H9 (cell line): Measurements from ENCODE around the gene DNAI1. TPM values are rescaled to one million over a fixed set of nuclear protein-coding genes. Genes with fewer than 3 reads are reported as not detected.
A peak's percentile ranks its signal among the peaks of the same experiment; 100 is the strongest.

ENCODE experiments used
- DNase-seq: peaks from one replicate; pipeline ENCODE4 v3.0.0-alpha.2; 2017
- H2AFZ ChIP-seq: one replicate; pipeline ENCODE4 v1.6.1; 2013; ENCODE audit warnings: mild to moderate bottlenecking, low read length, control low read depth, moderate library complexity
- H2AK5ac ChIP-seq: 2 replicates; pipeline ENCODE4 v1.6.1; 2013; ENCODE audit warnings: low read length, control low read depth, mixed read lengths; ENCODE audit not compliant: insufficient read length
- H2BK120ac ChIP-seq: one replicate; pipeline ENCODE4 v1.6.1; 2013; ENCODE audit warnings: low read depth, mild to moderate bottlenecking, low read length, control low read depth, inconsistent platforms; ENCODE audit not compliant: poor library complexity, severe bottlenecking
- H2BK12ac ChIP-seq: 2 replicates; pipeline ENCODE4 v1.6.1; 2013; ENCODE audit warnings: low read length, control low read depth, mixed read lengths, low read depth; ENCODE audit not compliant: insufficient read length
- H2BK15ac ChIP-seq: 2 replicates; pipeline ENCODE4 v1.6.1; 2013; ENCODE audit warnings: low read depth, low read length, control low read depth
- H2BK20ac ChIP-seq: one replicate; pipeline ENCODE4 v1.6.1; 2013; ENCODE audit warnings: low read depth, mild to moderate bottlenecking, low read length, control low read depth, inconsistent platforms; ENCODE audit not compliant: poor library complexity, severe bottlenecking
- H2BK5ac ChIP-seq: 2 replicates; pipeline ENCODE4 v1.6.1; 2013; ENCODE audit warnings: low read length, control low read depth, mixed read lengths; ENCODE audit not compliant: insufficient read length
- H3K14ac ChIP-seq: 2 replicates; pipeline ENCODE4 v1.6.1; 2013; ENCODE audit warnings: low read length, control low read depth; ENCODE audit not compliant: insufficient read depth
- H3K18ac ChIP-seq: 2 replicates; pipeline ENCODE4 v1.6.1; 2013; ENCODE audit warnings: low read depth, mild to moderate bottlenecking, mixed read lengths, low read length, control low read depth; ENCODE audit not compliant: insufficient read length
- H3K23ac ChIP-seq: 2 replicates; pipeline ENCODE4 v1.6.1; 2013; ENCODE audit warnings: low read length, control low read depth, mixed read lengths, low read depth; ENCODE audit not compliant: insufficient read length
- H3K23me2 ChIP-seq: 2 replicates; pipeline ENCODE4 v1.6.1; 2013; ENCODE audit warnings: low read depth, mild to moderate bottlenecking, mixed read lengths, low read length, control low read depth; ENCODE audit not compliant: insufficient read length, poor library complexity, severe bottlenecking
- H3K27ac ChIP-seq: 2 replicates; pipeline ENCODE4 v1.5.1; 2013; ENCODE audit warnings: low read length, control low read depth, mixed read lengths, low read depth; ENCODE audit not compliant: insufficient read length
- H3K27me3 ChIP-seq: 2 replicates; pipeline ENCODE4 v1.6.1; 2013; ENCODE audit warnings: low read length, control low read depth, inconsistent platforms; ENCODE audit not compliant: insufficient read depth
- H3K4ac ChIP-seq: 2 replicates; pipeline ENCODE4 v1.6.1; 2013; ENCODE audit warnings: low read depth, mild to moderate bottlenecking, control low read depth, inconsistent platforms, low read length, moderate library complexity
- H3K4me1 ChIP-seq: 2 replicates; pipeline ENCODE4 v1.6.1; 2013; ENCODE audit warnings: low read length, control low read depth, inconsistent platforms; ENCODE audit not compliant: insufficient read depth
- H3K4me2 ChIP-seq: 2 replicates; pipeline ENCODE4 v1.6.1; 2013; ENCODE audit warnings: low read length, control low read depth, mixed read lengths; ENCODE audit not compliant: insufficient read length, insufficient read depth
- H3K56ac ChIP-seq: 2 replicates; pipeline ENCODE4 v1.6.1; 2013; ENCODE audit warnings: low read depth, mild to moderate bottlenecking, mixed read lengths, low read length, control low read depth; ENCODE audit not compliant: insufficient read length
- H3K79me1 ChIP-seq: 2 replicates; pipeline ENCODE4 v1.6.1; 2013; ENCODE audit warnings: low read depth, mild to moderate bottlenecking, moderate library complexity, low read length, control low read depth, inconsistent platforms; ENCODE audit not compliant: insufficient read depth, poor library complexity, severe bottlenecking
- H3K79me2 ChIP-seq: 2 replicates; pipeline ENCODE4 v1.6.1; 2013; ENCODE audit warnings: low read length, control low read depth, inconsistent platforms; ENCODE audit not compliant: insufficient read depth
- H3K9ac ChIP-seq: 2 replicates; pipeline ENCODE4 v1.6.1; 2013; ENCODE audit warnings: low read length, control low read depth, mixed read lengths; ENCODE audit not compliant: insufficient read length; ENCODE audit errors: extremely low read depth
- H3K9me3 ChIP-seq: one replicate; pipeline ENCODE4 v1.6.1; 2013; ENCODE audit warnings: low read depth, low read length, inconsistent platforms; ENCODE audit not compliant: control insufficient read depth
- H3T11ph ChIP-seq: one replicate; pipeline ENCODE4 v1.6.1; 2013; ENCODE audit warnings: mild to moderate bottlenecking, low read length, control low read depth, inconsistent platforms
- H4K20me1 ChIP-seq: one replicate; pipeline ENCODE4 v1.6.1; 2013; ENCODE audit not compliant: control insufficient read depth, insufficient read length, insufficient read depth
- H4K5ac ChIP-seq: 2 replicates; pipeline ENCODE4 v1.6.1; 2013; ENCODE audit warnings: low read depth, mild to moderate bottlenecking, mixed read lengths, low read length, control low read depth; ENCODE audit not compliant: insufficient read length
- H4K8ac ChIP-seq: replicated peaks from 2 replicates; pipeline ENCODE4 v1.6.1; 2013; ENCODE audit warnings: low read length, control low read depth, mixed read lengths, low read depth; ENCODE audit not compliant: insufficient read length
- H4K91ac ChIP-seq: 2 replicates; pipeline ENCODE4 v1.6.1; 2013; ENCODE audit warnings: low read depth, mild to moderate bottlenecking, moderate library complexity, mixed read lengths, low read length, control low read depth; ENCODE audit not compliant: insufficient read length
- H3K27ac Mint-ChIP-seq, 3 experiments: 2 replicates in 2 of 3; 3 replicates in 1 of 3; pipeline ENCODE4 v1.8.0; 2020 to 2021; ENCODE audit warnings: mixed read lengths in 3 of 3, mild to moderate bottlenecking in 1 of 3, moderate library complexity in 1 of 3
- H3K27me3 Mint-ChIP-seq: 2 replicates; pipeline ENCODE4 v1.8.0; 2021; ENCODE audit warnings: low read depth, mild to moderate bottlenecking, moderate library complexity, mixed read lengths
- H3K36me3 Mint-ChIP-seq, 3 experiments: 2 replicates in 2 of 3; 3 replicates in 1 of 3; pipeline ENCODE4 v1.8.0; 2020 to 2021; ENCODE audit warnings: low read depth in 3 of 3, mixed read lengths in 3 of 3; ENCODE audit not compliant: insufficient read depth in 1 of 3
- H3K4me1 Mint-ChIP-seq, 2 experiments: 2 replicates each; pipeline ENCODE4 v1.8.0; 2020; ENCODE audit warnings: mixed read lengths in 2 of 2
- H3K4me3 Mint-ChIP-seq, 2 experiments: 2 replicates in 1 of 2; 3 replicates in 1 of 2; pipeline ENCODE4 v1.8.0; 2020 to 2021; ENCODE audit warnings: mild to moderate bottlenecking in 2 of 2, mixed read lengths in 2 of 2, moderate library complexity in 1 of 2
- H3K9me3 Mint-ChIP-seq, 2 experiments: 2 replicates in 1 of 2; 3 replicates in 1 of 2; pipeline ENCODE4 v1.8.0; 2020; ENCODE audit warnings: mild to moderate bottlenecking in 2 of 2, mixed read lengths in 2 of 2, moderate library complexity in 1 of 2
- WGBS: extraction: QIAGEN DNeasy Blood & Tissue Kit; methylation state at CpG from one replicate; pipeline ENCODE4 v1.1.7; 2013; ENCODE audit warnings: missing lambda C conversion rate, low lambda C conversion rate, mixed read lengths; ENCODE audit not compliant: insufficient read length; ENCODE audit errors: extremely low coverage; 5-methylcytosine and 5-hydroxymethylcytosine counted together
- total RNA-seq: library from RNA; stranded (reverse); gene quantifications from 2 replicates; pipeline ENCODE4 v1.2.1, GENCODE V29; 2021
- TF ChIP-seq, protein P1 (sequence below): fragments of 200-600 bp; sonication (generic); conservative IDR thresholded peaks from 3 replicates; pipeline ENCODE4 v1.8.0; 2021; ENCODE audit warnings: antibody characterized with exemption, mild to moderate bottlenecking

Gene DNAI1
- total RNA-seq, 1 experiment from 2014 or later: 0.22 TPM

DNA sequence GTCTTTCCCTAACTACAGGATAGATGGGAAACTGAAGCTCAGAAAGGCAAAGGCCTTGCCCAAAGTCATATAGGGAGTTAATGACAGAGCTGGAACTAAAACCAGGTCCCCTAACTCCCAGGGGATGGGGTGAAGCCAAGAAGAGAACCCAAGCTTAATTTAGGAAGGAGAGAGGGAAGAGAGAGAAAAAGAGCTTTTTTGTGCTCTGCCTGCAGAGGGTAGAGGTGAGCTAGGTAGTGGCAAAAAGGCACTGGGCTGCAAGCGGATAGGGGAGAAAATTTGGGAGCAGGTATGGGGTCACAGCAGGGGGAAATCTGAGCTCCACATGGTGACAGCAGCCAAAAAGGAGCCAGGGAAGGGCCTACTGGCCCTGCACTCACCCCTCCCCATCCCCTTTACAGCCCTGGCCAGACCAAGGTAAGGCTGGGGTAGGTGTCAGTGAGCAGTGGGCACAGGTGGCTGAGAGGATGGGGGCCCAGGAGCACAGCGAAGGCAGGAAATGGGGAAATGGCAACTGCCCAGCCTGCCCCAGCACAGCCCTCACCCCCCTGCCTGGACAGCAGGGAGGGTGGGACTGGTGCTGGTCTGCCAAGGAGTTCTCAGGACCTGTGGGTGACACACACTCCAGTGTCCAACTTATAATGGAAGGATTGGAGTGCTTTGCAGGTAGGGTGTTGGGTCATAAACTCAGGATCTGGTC lies 60.9 kb downstream of the DNAI1 start:
- H3K27ac ChIP-seq: no peak overlapping the region
- no peak overlapping the region for H2AK5ac ChIP-seq
- H3K27me3 ChIP-seq: no peaks in the 10 kb centered on the region; the same call in 1 of the 2 replicates
- H3K4ac ChIP-seq: no peak overlapping the region
- H3K23me2 ChIP-seq: peaks cover 10% of the 10 kb centered on the region
- H4K20me1 ChIP-seq: peaks cover 4% of the 10 kb centered on the region
- H3K79me1 ChIP-seq: no peaks in the 10 kb centered on the region
- no peak overlapping the region for H2BK5ac ChIP-seq
- H3K4me3 Mint-ChIP-seq: no peak overlapping the region
- no peak overlapping the region for H2BK12ac ChIP-seq
- no peak overlapping the region for H2AFZ ChIP-seq
- H3K18ac ChIP-seq: no peak overlapping the region
- no peak overlapping the region for H2BK20ac ChIP-seq
- H3K56ac ChIP-seq: no peak overlapping the region
- H3K27me3 Mint-ChIP-seq: peaks cover 33% of the 10 kb centered on the region
- H3K9me3 Mint-ChIP-seq: no peaks in the 10 kb centered on the region
- no peak overlapping the region for H4K5ac ChIP-seq
- H4K91ac ChIP-seq: no peak overlapping the region
- no peak for DNase-seq
- H3K4me1 Mint-ChIP-seq: peaks cover 10 to 15% of the 10 kb centered on the region in 2 experiments
- H3K36me3 Mint-ChIP-seq: peaks cover 0 to 3% (median 0%) of the 10 kb centered on the region in 3 experiments; a peak in 1 of 7 replicates
- no peak overlapping the region for H2BK120ac ChIP-seq
- H3K4me2 ChIP-seq: no peak overlapping the region
- TF ChIP-seq, protein P1, sequence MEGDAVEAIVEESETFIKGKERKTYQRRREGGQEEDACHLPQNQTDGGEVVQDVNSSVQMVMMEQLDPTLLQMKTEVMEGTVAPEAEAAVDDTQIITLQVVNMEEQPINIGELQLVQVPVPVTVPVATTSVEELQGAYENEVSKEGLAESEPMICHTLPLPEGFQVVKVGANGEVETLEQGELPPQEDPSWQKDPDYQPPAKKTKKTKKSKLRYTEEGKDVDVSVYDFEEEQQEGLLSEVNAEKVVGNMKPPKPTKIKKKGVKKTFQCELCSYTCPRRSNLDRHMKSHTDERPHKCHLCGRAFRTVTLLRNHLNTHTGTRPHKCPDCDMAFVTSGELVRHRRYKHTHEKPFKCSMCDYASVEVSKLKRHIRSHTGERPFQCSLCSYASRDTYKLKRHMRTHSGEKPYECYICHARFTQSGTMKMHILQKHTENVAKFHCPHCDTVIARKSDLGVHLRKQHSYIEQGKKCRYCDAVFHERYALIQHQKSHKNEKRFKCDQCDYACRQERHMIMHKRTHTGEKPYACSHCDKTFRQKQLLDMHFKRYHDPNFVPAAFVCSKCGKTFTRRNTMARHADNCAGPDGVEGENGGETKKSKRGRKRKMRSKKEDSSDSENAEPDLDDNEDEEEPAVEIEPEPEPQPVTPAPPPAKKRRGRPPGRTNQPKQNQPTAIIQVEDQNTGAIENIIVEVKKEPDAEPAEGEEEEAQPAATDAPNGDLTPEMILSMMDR: peak; percentile 43; the same call in 2 of the 3 replicates
- H3T11ph ChIP-seq: no peak overlapping the region
- no peak overlapping the region for H4K8ac ChIP-seq
- H3K9me3 ChIP-seq: no peaks in the 10 kb centered on the region
- H3K9ac ChIP-seq: no peak overlapping the region
- no peak overlapping the region for H3K27ac Mint-ChIP-seq
- H3K14ac ChIP-seq: no peak overlapping the region; the same call in 1 of the 2 replicates
- H3K4me1 ChIP-seq: peaks cover 6% of the 10 kb centered on the region; the same call in 1 of the 2 replicates
- no CpG with 5 or more reads among the region's 2 CpGs for WGBS
- H3K79me2 ChIP-seq: no peaks in the 10 kb centered on the region
- H3K23ac ChIP-seq: no peak overlapping the region
- no peak overlapping the region for H2BK15ac ChIP-seq
